Loucy (cell line): ENCODE measurements around the gene NCF2.

Experiments used
- EZH2phosphoT487 ChIP-seq: fragments of 200-600 bp; IDR thresholded peaks from 2 replicates; pipeline ENCODE4 v1.6.1; 2018; ENCODE audit warnings: antibody characterized with exemption, mild to moderate bottlenecking, moderate library complexity, borderline replicate concordance
- TF ChIP-seq, protein P1 (sequence below): fragments of 200-600 bp; sonication (generic); conservative IDR thresholded peaks from 2 replicates; pipeline ENCODE4 v1.5.1; 2014; ENCODE audit warnings: mild to moderate bottlenecking, antibody characterized with exemption, low read length

DNA sequence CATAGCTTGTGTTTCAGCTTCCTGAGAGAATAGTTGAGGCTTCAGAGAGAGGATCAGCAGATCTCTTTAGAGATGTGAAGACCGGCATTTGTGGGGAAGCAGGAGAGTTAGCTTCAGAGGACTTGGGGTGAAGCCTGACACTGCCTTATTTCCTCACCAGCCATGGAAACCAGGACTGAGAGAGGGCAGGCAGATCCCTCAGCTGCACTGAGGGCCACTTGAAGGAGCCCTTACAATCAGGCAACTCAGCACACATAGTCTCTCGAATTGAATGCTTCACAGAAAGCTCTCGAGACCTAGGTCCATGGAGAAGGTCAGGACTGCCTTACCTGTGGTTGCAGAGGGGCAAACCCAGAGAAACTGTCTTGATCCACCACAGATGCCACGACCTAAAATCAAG is 19.8 kb downstream of the NCF2 start:
- TF ChIP-seq, protein P1, sequence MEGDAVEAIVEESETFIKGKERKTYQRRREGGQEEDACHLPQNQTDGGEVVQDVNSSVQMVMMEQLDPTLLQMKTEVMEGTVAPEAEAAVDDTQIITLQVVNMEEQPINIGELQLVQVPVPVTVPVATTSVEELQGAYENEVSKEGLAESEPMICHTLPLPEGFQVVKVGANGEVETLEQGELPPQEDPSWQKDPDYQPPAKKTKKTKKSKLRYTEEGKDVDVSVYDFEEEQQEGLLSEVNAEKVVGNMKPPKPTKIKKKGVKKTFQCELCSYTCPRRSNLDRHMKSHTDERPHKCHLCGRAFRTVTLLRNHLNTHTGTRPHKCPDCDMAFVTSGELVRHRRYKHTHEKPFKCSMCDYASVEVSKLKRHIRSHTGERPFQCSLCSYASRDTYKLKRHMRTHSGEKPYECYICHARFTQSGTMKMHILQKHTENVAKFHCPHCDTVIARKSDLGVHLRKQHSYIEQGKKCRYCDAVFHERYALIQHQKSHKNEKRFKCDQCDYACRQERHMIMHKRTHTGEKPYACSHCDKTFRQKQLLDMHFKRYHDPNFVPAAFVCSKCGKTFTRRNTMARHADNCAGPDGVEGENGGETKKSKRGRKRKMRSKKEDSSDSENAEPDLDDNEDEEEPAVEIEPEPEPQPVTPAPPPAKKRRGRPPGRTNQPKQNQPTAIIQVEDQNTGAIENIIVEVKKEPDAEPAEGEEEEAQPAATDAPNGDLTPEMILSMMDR = no peak
- TF ChIP-seq EZH2phosphoT487 = no peak
